ELR (cell line): ENCODE data around the gene SLMAP.
"Not testable (repeated sequence)": the region's sequence is repeated elsewhere in the genome, so short reads cannot be mapped to it uniquely, and the experiment has no call there.

Experiments used
- DNase-seq: peaks from one replicate; pipeline ENCODE4 v3.0.0-alpha.2; 2015; ENCODE audit warnings: low read depth

The SLMAP gene

DNA sequence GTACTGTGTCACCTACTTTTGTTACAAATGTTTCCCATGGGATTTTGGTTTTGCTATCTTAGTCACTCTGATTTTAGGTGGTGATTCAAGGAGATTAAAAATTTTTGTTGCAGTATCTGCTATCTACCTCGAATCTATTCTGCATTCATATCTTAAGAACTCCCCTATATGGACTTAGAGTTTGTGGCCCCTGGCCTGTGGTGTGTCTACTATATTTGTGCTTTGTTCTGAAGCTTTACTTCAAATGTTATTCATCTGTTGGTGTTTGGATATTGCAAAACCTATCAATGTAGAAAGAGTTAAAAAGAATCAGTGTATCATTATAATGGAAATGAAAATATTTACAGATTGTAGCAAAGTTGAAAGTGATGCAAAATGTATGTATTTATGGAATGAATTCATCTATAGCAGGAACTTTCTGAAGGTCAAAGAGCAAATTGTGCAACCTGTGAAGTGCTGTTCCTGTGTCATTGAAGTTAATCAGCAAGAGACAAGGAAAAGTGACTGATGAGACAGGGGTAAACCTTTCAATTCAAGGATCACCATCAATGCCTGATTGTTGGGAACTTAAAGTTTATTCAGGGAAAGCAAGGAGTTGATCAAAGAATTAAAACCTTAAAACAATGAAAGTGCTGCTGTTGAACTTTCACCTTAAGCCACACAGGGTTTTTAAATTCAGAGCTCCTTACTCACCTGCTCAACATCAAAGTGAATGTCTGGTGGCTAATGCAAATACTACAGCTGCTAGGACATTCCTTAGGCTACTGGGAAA is 71.0 kb downstream of the SLMAP start:
- DNase-seq, result no peak

DNA sequence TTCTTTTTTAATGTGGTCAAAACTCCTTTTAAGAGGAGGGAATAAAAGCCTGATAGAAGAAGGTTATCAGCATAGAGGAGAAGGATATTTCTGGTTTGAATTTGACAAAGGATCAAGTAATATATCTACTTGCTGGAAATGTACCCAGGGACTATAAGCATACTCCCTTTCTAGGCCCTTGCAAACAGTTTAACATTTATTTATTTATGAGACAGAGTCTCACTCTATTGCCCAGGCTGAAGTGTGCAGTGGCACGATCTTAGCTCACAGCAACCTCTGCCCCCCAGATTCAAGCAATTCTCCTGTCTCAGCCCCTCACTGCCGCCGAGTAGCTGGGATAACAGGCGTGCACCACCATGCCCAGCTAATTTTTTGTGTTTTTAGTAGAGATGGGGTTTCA is 71.6 kb downstream of the SLMAP start:
- no peak for DNase-seq

DNA sequence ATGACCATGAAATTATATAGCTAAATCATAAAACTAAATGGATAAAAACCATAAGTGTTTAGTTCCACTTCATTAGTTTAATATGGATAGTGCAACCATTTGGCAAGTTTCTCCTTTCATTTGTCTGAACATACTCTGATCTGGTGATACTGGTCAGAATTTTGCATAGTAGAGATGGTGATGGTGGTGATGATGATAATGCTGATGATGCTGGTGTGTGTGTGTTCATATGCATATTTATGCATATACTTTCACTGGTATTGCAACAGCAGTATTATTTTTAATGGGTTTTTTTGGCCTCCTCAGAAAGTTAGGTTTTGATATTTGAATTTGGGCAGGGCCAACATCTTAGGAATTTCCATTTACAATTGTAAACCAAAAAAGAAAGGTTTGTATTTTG is 76.4 kb downstream of the SLMAP start:
- no peak for DNase-seq

DNA sequence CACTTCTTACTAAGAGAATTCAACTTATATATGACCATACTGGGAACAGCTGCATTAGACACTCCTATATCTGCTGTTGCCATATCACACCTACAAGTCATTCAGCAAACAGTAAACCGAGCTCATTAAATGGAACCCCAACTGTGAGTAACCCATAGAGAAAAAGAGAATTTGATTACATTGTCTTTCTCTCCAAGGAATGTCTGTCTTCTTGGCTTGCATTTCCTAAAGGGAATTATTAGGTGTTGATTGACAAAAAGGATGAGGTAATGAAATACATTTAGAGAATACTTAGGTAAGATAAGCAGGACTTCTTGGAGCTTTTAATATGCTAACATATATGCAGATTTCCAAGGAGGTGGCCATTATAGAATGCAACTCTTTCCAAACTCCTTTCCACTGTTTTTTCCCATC is 76.8 kb downstream of the SLMAP start:
- no peak for DNase-seq

DNA sequence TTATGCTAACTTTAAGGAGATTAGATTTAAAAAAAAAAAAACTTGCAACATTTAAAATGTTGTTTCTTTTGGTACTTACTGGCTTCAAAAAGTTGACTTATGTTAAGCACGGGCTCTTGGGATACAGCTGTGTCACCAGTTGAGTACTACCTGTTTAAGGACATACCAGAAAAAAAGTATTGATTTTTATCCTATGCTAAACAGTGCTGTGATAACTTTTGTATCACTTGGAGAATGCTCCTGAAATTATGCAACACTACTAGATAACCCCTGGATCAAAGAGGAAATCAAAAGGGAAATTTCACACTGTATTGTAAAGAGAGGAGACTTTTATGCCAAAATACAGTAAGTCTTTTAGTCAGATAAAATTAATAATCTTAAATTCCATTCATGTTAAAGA is 77.7 kb downstream of the SLMAP start:
- DNase-seq, result no peak

DNA sequence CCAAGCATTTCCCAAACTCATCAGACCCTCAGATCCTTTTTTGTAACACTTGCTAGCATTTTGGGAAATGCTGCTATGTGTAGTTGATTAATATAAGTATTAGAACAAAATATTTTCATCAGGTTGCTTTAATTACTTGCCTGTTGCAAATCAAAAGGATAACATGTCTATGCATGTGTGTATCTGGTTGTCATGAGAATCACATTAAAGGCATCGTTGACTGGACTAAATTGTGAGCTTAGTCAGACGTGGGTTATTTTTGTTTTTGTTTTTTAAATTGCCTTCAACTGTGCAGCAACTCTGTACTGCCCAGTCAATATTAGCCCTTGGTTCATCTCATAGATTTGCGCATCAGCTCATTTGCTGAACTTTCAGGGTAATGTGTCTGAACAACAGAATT is 81.6 kb downstream of the SLMAP start:
- DNase-seq, result no peak

DNA sequence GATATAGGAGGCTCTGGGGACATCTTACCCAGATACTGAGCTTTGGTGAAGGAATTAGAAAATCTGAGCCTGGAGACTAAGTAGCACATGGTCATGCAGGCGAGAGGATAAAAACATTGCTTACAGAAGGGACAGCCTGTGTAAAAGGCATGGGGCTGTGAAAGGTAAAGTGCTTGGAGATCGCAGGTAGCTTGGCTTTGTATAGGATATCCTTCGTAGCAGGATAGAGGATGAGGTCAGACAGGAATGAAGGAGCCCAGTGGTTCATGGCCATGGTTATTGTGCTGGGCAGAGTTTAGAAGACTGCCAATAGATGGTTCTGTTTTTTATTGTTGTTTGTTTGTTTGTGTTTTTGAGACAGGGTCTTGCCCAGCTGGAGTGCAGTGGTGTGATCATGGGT is 82.5 kb downstream of the SLMAP start:
- DNase-seq, result no peak

DNA sequence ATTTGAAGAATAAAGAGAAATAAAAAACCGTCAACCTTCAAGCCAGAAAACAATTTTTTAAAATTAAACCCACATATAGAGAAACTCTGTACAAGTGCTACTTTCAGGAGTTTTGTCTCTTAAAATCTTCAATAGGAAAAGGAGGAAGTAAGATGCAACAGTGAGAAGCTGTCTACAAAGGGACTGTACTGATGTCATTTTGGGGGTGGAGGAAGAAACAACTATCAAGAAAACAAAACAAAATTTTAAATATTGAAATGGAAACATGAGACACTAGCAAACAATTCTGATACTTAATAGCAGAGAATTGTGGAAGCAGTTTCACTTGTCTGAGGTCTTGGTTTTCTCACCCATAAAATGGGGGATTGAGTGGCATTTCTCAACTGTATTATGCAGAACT is 84.4 kb downstream of the SLMAP start:
- no peak for DNase-seq

DNA sequence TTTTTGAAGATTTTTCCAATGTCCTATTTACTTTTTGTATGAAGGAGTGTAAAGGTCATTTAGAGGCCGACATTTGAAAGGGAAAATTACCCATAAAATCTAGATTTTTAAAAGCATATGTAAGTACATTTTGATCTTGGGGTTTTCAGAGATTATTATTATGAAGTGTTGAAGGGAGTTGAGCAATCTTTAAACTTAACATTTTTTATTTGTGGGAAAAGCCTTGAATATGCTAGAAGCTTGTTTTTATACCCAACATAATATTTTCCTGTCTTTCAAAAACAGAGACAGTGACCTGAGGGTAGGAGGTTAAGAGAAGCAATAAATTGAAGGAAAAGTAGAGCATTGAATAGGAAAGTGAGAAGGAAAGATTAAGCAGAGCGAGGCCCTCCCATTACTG is 85.7 kb downstream of the SLMAP start:
- no peak for DNase-seq

DNA sequence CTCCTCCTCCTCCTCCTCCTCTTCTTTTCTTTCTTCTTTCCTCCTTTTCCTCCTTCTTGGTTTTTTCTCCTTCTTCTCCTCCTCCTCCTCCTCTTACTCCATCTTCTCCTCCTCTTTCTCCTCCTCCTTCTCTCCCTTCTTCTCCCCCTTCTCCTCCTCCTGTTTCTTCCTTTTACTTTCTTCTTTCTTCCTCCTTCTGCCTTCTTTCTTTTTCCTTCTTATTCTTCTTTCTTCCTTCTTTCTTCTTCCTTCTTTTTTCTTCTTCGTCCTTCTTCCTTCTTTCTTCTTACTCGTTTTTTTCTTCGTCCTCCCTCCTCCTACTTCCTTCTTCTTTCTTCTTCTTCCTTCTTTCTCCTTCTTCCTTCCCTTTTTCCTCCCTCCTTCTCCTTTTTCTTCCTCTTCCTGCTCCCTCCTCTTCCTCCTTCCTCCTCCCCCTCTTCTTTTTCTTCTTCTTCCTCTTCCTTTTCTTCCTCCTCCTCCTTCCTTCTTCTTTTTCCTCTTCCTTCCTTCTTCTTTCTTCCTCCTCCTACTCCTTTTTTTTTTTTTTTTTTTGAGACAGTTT is 92.1 kb downstream of the SLMAP start:
- no peak for DNase-seq

DNA sequence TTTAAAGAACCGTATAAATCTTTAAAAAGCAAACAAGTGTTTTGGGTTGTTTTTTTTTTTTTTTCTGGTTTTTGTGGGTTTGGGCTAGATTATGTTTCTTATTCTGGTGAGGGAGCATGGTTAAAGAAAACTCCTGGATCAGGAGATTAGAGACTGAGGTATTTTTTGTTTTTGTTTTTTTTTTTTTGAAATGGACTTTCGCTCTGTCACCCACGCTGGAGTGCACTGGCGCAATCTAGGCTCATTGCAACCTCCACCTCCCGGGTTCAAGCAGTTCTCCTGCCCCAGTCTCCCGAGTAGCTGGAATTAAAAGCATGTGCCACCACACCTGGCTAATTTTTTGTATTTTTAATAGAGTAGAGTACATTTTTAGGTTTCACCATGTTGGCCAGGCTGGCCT is 95.2 kb downstream of the SLMAP start:
- DNase-seq, result no peak

DNA sequence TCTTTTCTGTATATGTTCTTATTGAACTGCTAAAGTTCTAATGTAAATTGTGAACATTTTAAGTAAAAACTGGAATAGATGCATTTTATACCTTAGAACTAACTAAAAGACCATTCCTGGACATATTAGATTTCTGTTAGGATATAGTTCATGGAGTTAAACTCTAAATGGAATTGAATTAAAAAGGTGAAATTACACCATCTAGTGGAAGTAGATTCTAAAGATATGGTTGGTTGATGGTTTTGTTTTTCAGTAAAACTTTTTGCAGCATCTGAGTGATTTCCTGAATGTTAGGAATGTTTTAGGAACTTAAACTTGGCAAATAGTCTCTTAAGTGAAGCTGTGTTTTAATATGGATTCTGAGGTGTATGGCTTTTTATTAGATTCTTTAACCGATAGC is 96.8 kb downstream of the SLMAP start:
- peak; percentile 53 for DNase-seq

DNA sequence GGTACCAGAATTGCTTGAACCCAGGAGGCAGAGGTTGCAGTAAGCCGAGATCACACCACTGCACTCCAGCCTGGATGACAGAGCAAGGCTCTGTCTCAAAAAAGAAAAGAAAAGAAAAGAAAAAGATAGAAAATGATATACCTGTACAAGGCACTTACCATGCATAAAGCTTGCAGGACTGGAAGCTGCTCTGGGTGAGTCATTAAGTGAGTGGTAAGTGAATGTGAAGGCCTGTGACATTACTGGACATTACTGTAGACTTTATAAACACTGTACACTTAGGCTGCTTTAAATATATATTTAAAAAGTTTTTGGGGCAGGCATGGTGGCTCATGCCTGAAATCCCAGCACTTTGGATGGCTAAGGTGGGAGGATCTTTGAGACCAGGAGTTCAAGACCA is 99.2 kb downstream of the SLMAP start:
- DNase-seq, result peak; percentile 77

DNA sequence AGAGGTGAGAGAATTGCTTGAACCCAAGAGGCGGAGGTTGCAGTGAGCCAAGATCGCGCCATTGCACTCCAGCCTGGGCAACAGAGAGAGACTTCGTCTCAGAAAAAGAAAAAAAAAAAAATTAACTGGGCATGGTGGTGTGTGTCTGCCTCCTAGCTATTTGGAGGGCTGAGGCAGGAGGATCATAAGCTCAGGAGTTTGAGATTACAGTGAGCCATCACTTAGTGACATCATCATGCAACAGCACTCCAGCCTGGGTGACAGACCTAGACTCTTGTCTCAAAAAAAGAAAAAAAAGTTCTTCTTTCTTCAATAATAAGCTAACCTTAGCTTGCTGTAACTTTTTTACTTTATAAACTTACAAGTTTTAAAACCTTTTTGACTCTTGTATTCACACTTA is 99.8 kb downstream of the SLMAP start:
- peak; percentile 18 for DNase-seq

DNA sequence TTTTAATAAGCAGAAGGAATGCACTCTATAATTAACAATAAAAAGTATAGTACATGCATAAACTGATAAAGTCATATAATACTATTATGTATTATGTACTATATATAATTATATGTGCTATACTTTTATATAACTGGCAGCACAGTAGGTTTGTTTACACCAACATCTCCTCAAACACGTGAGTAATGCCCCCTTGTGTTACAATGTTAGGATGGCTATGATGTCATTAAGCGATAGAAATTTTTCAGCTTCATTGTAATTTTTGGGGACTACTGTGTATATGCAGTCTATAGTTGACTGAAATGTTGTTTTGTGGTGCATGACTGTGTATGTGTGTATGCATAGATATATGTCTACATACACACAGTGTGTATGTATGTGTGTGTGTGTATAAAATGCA is 100.6 kb downstream of the SLMAP start:
- DNase-seq, result peak; percentile 63

DNA sequence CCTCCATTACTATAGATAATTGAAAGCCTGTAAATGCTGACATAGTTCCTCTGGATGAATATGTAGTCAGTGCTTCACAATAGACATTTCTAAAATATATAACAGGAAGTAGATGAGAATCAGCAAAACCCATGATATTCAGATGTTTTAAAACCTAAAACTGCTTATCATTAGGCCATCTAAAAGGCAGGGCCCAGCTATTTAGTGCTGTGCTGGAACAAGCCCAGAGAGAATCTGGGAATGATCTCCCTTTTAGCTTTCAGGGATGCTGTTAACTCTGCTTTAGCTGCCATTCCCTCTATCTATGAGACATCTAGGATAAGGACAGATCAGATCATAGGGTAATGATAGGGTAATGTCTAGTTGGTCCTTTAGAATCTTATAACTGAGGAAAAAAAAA is 106.8 kb downstream of the SLMAP start:
- DNase-seq, result no peak

DNA sequence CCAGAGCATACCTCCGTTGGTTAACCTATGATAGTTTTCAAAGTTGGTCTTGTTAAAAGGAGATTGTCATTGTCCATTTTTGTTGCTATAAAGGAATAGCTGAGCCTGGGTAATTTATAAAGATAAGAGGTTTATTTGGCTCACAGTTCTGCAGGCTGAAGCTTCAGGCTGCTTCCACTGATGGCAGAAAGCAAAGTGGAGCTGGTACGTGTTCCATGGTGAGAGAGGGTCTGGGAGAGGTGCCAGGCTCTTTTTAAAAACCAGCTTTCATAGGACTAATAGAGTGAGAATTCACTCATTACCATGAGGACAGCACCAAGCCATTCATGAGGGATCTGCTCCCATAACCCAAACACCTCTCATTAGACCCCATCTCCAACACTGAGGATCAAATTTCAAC is 107.3 kb downstream of the SLMAP start:
- DNase-seq, result no peak

DNA sequence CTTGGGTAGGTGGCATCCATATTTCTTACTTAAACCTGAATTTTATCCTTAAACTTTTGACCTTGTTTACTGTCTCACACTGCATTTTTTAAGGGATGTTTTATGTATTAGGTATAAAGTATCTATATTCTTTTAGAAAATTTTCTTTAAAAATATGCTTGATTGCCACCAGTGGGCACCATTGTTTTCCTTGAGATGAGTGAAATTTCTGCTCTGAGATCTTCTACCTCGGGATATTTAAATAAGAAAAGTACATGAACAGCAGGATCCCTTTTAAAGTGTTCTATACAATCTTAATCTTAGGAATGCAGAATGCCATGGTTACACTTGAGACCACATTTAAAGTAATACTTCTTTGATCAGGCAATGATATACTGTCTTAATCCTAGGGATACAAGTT is 108.7 kb downstream of the SLMAP start:
- DNase-seq, result peak; percentile 50

DNA sequence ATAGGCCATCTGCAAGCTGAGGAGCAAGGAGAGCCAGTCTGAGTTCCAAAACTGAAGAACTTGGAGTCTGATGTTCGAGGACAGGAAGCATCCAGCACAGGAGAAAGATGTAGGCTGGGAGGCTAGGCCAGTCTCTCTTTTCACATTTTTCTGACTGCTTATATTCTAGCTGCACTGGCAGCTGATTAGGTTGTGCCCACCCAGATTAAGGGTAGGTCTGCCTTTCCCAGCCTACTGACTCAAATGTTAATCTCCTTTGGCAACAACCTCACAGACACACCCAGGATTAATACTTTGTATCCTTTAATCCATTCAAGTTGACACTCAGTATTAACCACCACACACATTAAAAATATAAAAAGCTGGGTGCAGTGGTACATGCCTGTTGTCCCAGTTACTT is 113.0 kb downstream of the SLMAP start:
- not testable (repeated sequence) for DNase-seq

DNA sequence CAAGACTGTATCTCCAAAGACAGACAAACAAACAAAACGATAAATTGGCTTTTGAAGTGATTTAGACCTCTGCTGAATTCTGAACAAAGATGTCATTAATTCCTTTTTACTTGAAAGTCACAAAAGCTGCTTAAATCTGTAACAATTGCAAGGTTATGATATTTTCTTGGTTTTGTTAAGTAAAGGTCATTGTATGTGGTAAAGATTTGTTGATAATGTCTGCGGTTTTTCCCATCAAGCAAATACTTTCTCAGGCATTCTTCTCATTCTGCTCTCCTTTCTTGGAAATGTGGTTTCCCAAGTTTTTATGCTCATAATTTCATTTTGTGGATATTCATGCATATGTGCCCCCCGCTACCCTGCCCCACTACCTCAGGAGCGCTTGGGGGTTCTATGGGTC is 116.5 kb downstream of the SLMAP start:
- no peak for DNase-seq

DNA sequence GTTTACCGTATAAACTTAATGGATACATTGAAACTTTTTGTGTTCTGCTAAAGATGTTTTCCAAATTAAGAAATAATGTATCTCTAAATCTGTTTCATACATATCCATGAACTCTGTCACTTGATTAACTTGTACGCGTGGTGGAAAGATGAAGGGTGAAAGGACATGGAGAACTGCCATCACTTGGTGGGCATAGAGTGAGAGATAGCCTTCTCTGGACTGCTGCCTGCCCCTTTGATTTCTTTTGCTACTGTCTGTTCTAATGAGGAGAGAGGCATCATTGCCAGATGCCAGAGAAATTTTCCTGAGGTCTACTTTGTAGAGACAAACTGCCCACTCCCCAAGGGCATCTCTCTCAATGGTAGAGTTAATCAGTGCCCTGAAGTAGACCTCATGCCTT is 120.5 kb downstream of the SLMAP start:
- DNase-seq, result no peak

DNA sequence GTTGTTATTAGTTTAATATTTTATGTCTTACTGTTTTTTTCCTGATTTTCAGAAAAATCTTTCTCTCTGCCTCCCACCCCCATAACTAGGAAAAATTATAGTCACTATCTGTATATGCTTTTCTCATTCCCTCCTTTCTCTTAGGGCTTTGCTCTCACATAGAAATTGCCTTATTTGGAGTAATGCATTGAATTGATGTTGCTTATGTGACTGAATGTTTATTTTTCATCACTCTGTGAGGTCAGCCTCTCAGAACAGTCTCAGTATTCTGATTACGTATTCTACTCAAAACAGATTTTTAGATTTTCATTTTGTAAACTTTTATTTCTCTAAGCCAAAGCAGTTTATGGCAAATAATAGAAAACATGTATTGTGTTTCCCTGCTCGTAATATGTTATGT is 121.0 kb downstream of the SLMAP start:
- DNase-seq, result no peak

DNA sequence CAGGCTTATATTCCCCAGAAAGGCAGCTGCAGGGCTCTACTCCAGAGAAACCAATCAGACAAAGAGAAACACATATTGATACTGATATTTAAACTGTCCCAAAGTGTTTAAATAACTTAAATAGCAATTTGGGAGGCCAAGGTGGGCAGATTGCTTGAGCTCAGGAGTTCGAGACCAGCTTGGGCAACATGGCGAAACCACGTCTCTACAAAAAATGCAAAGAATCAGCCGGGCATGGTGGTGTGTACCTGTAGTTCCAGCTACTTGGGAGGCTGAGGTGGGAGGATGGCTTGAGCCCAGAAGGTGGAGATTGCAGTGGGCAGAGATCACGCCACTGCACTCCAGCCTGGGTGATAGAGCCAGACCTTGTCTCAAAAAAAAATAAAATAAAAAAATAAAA is 128.3 kb downstream of the SLMAP start:
- DNase-seq, result not testable (repeated sequence)

DNA sequence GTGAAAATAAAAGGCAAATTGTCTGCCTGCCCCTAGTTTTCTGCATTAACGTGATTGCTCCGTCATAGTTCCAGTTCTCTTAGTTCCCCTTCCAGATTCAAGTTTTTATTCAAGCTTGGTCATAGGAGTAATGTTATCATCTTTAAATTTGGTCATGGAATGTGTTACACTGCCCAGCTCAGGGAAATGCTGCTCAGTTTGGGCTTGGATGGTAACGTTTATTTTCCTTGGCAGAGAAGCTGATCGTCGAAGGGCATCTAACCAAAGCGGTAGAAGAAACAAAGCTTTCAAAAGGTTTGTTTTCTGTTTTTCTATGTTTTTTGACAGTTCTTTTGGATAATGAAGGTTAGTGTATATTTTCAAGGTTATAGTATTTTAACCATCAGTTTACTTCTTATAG is 133.7 kb downstream of the SLMAP start:
- DNase-seq, result no peak
